Mesenchymal stem cell (in vitro differentiated cells and primary cell): ENCODE results near the gene GAS7.
A peak's percentile ranks its signal among the peaks of the same experiment; 100 is the strongest.

Source experiments
- DNase-seq: peaks from one replicate; pipeline ENCODE4 v3.0.0-alpha.2; 2013
- H2AFZ ChIP-seq: one replicate; pipeline ENCODE4 v1.6.1; 2013; ENCODE audit warnings: low read depth, mild to moderate bottlenecking, control low read depth, inconsistent platforms, low read length, moderate library complexity
- H2AK5ac ChIP-seq: 2 replicates; pipeline ENCODE4 v1.6.1; 2013; ENCODE audit warnings: low read length, moderate library complexity, mild to moderate bottlenecking, inconsistent platforms; ENCODE audit not compliant: severe bottlenecking
- H2BK120ac ChIP-seq: one replicate; pipeline ENCODE4 v1.6.1; 2013; ENCODE audit warnings: low read depth, mild to moderate bottlenecking, inconsistent platforms, low read length, moderate library complexity
- H2BK12ac ChIP-seq, 2 experiments: one replicate each; pipeline ENCODE4 v1.6.1; 2013; ENCODE audit warnings: inconsistent platforms in 2 of 2, low read length in 2 of 2, mild to moderate bottlenecking in 2 of 2, moderate library complexity in 2 of 2, control low read depth in 1 of 2
- H2BK15ac ChIP-seq: one replicate; pipeline ENCODE4 v1.6.1; 2013; ENCODE audit warnings: mild to moderate bottlenecking, low read depth, inconsistent platforms; ENCODE audit not compliant: poor library complexity, severe bottlenecking
- H2BK5ac ChIP-seq: 2 replicates; pipeline ENCODE4 v1.6.1; 2013; ENCODE audit warnings: low read depth, mild to moderate bottlenecking, low read length, control low read depth, inconsistent platforms; ENCODE audit not compliant: poor library complexity, severe bottlenecking
- H3K14ac ChIP-seq, 2 experiments: one replicate each; pipeline ENCODE4 v1.6.1; 2013; ENCODE audit warnings: inconsistent platforms in 2 of 2, low read length in 2 of 2, control low read depth in 1 of 2, mild to moderate bottlenecking in 1 of 2, moderate library complexity in 1 of 2
- H3K18ac ChIP-seq, 2 experiments: one replicate each; pipeline ENCODE4 v1.6.1; 2013; ENCODE audit warnings: inconsistent platforms in 2 of 2, low read length in 2 of 2, control low read depth in 1 of 2, low read depth in 1 of 2, mild to moderate bottlenecking in 1 of 2
- H3K23ac ChIP-seq, 2 experiments: one replicate each; pipeline ENCODE4 v1.6.1; 2013; ENCODE audit warnings: inconsistent platforms in 2 of 2, low read length in 2 of 2, mild to moderate bottlenecking in 2 of 2, moderate library complexity in 2 of 2, control low read depth in 1 of 2
- H3K27ac ChIP-seq: 2 replicates; pipeline ENCODE4 v1.5.1; 2013; ENCODE audit warnings: mild to moderate bottlenecking, moderate library complexity, low read length, control low read depth, inconsistent platforms; ENCODE audit not compliant: poor library complexity, severe bottlenecking
- H3K27me3 ChIP-seq, 2 experiments: 2 replicates each; pipeline versions ENCODE4 v1.6.1 to v1.7.0; 2013; ENCODE audit warnings: low read length in 2 of 2, mild to moderate bottlenecking in 2 of 2, moderate library complexity in 2 of 2, control low read depth in 1 of 2, inconsistent platforms in 1 of 2; ENCODE audit not compliant: control insufficient read depth in 1 of 2, insufficient read depth in 1 of 2
- H3K36me3 ChIP-seq, 2 experiments: 2 replicates each; pipeline versions ENCODE4 v1.6.1 to v1.7.0; 2013; ENCODE audit warnings: low read length in 2 of 2, control low read depth in 1 of 2, inconsistent platforms in 1 of 2, low read depth in 1 of 2, mild to moderate bottlenecking in 1 of 2; ENCODE audit not compliant: insufficient read depth in 2 of 2, control insufficient read depth in 1 of 2
- H3K4ac ChIP-seq, 2 experiments: one replicate each; pipeline ENCODE4 v1.6.1; 2013; ENCODE audit warnings: inconsistent platforms in 2 of 2, low read length in 2 of 2, mild to moderate bottlenecking in 2 of 2, moderate library complexity in 2 of 2, control low read depth in 1 of 2, low read depth in 1 of 2
- H3K4me1 ChIP-seq: 2 replicates; pipeline ENCODE4 v1.6.1; 2013; ENCODE audit warnings: low read depth, low read length, control low read depth; ENCODE audit not compliant: control insufficient read depth, insufficient read depth
- H3K4me2 ChIP-seq: 2 replicates; pipeline ENCODE4 v1.6.1; 2013; ENCODE audit warnings: low read length, mild to moderate bottlenecking, inconsistent platforms; ENCODE audit not compliant: poor library complexity, severe bottlenecking
- H3K4me3 ChIP-seq, 2 experiments: 2 replicates each; pipeline versions ENCODE4 v1.5.1 to v1.7.0; 2013; ENCODE audit warnings: low read length in 2 of 2, mild to moderate bottlenecking in 2 of 2, control low read depth in 1 of 2, low read depth in 1 of 2; ENCODE audit not compliant: insufficient read depth in 1 of 2
- H3K79me1 ChIP-seq: replicated peaks from 2 replicates; pipeline ENCODE4 v1.6.1; 2013; ENCODE audit warnings: mild to moderate bottlenecking, control low read depth, low read length, inconsistent platforms; ENCODE audit not compliant: poor library complexity, severe bottlenecking
- H3K9ac ChIP-seq: 2 replicates; pipeline ENCODE4 v1.7.0; 2013; ENCODE audit warnings: mild to moderate bottlenecking, low read length, moderate library complexity
- H3K9me3 ChIP-seq: 2 replicates; pipeline ENCODE4 v1.7.0; 2013; ENCODE audit warnings: mild to moderate bottlenecking, low read length; ENCODE audit not compliant: control insufficient read depth
- H4K8ac ChIP-seq: one replicate; pipeline ENCODE4 v1.6.1; 2013; ENCODE audit warnings: inconsistent platforms, mild to moderate bottlenecking, low read length, moderate library complexity
- H4K91ac ChIP-seq: one replicate; pipeline ENCODE4 v1.6.1; 2013; ENCODE audit warnings: mild to moderate bottlenecking, low read length, inconsistent platforms
- WGBS: methylation state at CpG from one replicate; pipeline ENCODE4 v1.1.7; 2013; ENCODE audit warnings: mixed read lengths; 5-methylcytosine and 5-hydroxymethylcytosine counted together

Gene GAS7

DNA sequence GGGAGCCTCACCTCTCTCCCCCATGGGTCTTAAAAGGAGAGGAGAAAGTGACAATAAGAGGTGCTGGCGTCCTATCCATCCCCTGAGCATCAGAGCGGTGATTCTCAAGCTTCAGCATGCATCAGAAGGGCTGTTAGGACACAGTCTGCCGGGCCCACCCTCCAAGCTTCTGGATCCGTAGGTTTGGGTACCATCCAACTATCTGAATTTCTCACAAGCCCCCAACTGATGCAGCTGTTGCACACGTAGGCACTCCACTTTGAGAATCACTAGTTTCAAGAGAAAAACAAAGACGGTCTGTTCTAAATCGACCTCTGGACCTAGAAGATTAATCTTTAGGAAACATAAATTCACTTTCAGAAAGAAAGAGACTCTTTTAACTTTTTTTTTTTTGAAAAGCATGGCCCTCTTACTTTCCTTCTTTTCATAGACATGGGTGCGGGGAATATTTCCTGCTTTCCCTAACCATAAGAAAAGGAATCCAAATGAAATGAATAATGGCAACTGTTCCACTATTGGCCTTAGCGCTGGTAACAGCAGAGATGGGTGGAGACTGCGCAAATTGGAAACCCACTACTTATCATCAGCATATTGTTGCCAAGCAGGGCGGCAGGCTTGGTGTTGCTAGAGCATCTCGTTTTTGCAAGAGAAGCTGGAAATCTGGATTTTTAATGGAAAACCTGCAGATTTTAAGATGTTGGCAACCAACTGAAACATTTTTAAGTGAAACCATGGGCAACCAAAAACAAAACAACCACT is 144.4 kb downstream of the GAS7 start:
- Histone ChIP-seq H4K8ac (no peak overlapping the region), H3K79me1 (peaks cover 12% of the 10 kb centered on the region), H3K27ac (no peak overlapping the region), H2AK5ac (no peak overlapping the region), H3K4ac (no peak overlapping the region), H3K18ac (no peak overlapping the region), H2BK15ac (no peak overlapping the region), H3K23ac (no peak overlapping the region), H2BK120ac (no peak overlapping the region), H2AFZ (no peak overlapping the region), H2BK12ac (no peak overlapping the region), H4K91ac (no peak overlapping the region), H3K36me3 (peaks cover 0 to 4% of the 10 kb centered on the region in 2 experiments), H3K4me3 (no peak overlapping the region), H3K9me3 (no peaks in the 10 kb centered on the region), H3K9ac (peak overlapping the region; percentile 57), H3K27me3 (no peaks in the 10 kb centered on the region), H3K4me1 (peaks cover 2% of the 10 kb centered on the region), H3K14ac (no peak overlapping the region), H3K4me2 (no peak overlapping the region), H2BK5ac (no peak overlapping the region)
- no peak for DNase-seq
- 93% methylated on average over 11 of the region's 12 CpGs for WGBS

DNA sequence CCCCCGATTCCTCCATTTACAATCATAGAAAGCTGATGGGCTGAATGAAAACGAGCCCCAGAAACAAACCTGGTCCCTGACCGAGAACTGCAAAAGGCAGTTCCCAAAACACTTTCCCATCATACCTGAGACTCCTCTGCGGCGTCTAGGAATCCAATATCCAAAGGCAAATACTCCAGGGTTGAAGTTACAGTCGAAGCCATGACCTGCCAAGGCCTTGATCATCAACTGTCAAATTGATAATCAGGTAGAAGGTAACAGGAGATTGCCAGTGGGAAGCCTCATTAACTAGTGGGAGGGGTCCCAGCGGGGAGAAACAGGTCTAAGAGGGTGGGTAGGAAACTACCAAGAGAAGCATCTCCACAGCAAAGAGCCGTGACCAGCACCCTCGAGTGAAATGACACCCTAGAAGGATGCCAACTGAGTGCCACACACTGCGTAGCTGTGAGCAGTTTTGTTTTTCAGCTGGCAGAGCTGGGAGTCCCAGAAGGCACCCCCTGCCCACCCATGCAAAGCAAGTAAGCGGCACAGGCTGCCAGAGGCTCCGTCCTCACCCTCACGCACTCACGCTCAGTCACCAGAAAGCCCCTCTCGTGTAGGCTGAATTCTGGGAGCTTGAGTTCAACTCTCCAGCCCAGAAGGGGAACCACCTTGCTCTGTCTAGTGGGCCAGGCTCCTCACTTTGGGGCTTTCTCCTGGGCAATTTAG is 146.1 kb downstream of the GAS7 start:
- Histone ChIP-seq H3K4me3 (no peak overlapping the region), H2BK5ac (no peak overlapping the region), H3K23ac (no peak overlapping the region), H3K4me2 (no peak overlapping the region), H2AK5ac (no peak overlapping the region), H3K9ac (peak overlapping the region; percentile 78), H3K18ac (no peak overlapping the region), H2BK15ac (peak overlapping the region; percentile 85), H3K79me1 (peaks cover 10% of the 10 kb centered on the region), H3K9me3 (no peaks in the 10 kb centered on the region), H2BK120ac (no peak overlapping the region), H3K4me1 (peaks cover 2% of the 10 kb centered on the region), H4K8ac (no peak overlapping the region), H3K27me3 (no peaks in the 10 kb centered on the region), H3K27ac (no peak overlapping the region), H2BK12ac (no peak overlapping the region), H3K14ac (no peak overlapping the region), H4K91ac (no peak overlapping the region), H3K4ac (no peak overlapping the region), H2AFZ (no peak overlapping the region), H3K36me3 (peaks cover 0 to 4% of the 10 kb centered on the region in 2 experiments)
- WGBS: 90% methylated on average over 15 of the region's 15 CpGs
- DNase-seq: no peak

DNA sequence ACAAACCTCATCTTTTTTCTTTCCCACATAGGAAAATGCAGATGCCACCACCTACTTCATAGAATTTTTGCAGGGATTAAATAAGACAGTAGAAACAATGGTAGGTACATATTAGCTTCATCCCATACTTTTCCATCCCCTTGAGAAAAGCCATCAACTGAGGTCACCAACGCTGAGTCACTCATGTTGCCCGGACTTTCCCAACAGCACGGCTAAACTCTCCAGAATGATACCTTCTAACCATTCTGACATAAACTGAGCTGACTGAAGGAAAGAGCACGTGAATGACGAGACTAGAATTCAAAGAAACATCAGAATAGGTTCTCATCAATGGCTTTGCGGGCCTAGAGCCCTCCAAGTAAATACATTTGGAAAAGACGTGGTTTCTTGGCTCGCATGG is 147.3 kb downstream of the GAS7 start:
- H4K8ac ChIP-seq: no peak overlapping the region
- H3K4me1 ChIP-seq: peaks cover 2% of the 10 kb centered on the region
- no peak overlapping the region for H3K27ac ChIP-seq
- WGBS: 61% methylated on average over 8 of the region's 8 CpGs
- H3K9ac ChIP-seq: peak overlapping the region; percentile 78
- no peak overlapping the region for H2BK120ac ChIP-seq
- no peak overlapping the region for H2BK12ac ChIP-seq
- H3K18ac ChIP-seq: peak overlapping the region in 1 of 2 experiments; percentile 5
- H3K27me3 ChIP-seq: no peaks in the 10 kb centered on the region
- no peak overlapping the region for H2AK5ac ChIP-seq
- H3K79me1 ChIP-seq: peaks cover 12% of the 10 kb centered on the region
- no peak overlapping the region for H2BK5ac ChIP-seq
- peak overlapping the region in 1 of 2 experiments; percentile 64 for H3K4me3 ChIP-seq
- no peak overlapping the region for H3K23ac ChIP-seq
- H3K36me3 ChIP-seq: peaks cover 0 to 4% of the 10 kb centered on the region in 2 experiments
- H3K9me3 ChIP-seq: no peaks in the 10 kb centered on the region
- peak; percentile 91 for DNase-seq
- no peak overlapping the region for H2BK15ac ChIP-seq
- H2AFZ ChIP-seq: no peak overlapping the region
- no peak overlapping the region for H3K14ac ChIP-seq
- no peak overlapping the region for H3K4ac ChIP-seq
- H4K91ac ChIP-seq: no peak overlapping the region
- H3K4me2 ChIP-seq: no peak overlapping the region

DNA sequence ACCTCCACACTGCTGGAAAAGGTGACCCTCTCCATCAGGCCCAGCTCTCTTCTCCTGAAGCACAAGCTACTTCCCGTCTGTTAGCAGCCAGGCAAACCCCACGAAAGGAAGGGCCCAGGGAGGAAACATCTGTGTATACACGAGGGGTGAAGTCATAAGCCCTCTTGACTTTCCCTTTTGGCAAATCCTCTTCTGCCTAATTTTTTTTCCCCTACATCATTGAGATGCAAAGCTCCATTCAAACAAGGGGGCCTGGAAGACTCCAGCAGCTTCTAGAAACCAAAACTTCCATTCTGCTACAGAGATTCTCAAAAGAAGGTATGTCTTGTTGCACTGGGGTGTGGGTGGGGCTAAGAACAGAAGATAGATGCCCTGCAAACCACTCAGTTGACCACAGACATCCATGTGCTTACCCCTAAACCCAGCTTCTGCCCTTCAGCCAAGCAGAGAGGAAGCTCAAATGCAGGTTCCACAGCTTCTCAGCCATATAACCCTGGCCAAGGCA is 147.8 kb downstream of the GAS7 start:
- Histone ChIP-seq H3K36me3 (peaks cover 0 to 4% of the 10 kb centered on the region in 2 experiments), H3K4me3 (peak overlapping the region in 1 of 2 experiments; percentile 64), H3K9me3 (no peaks in the 10 kb centered on the region), H3K23ac (no peak overlapping the region), H3K4ac (peak overlapping the region; percentile 8 to 10), H2BK120ac (no peak overlapping the region), H2BK5ac (no peak overlapping the region), H2AK5ac (no peak overlapping the region), H2BK15ac (no peak overlapping the region), H3K14ac (peak overlapping the region in 1 of 2 experiments; percentile 98), H3K27me3 (no peaks in the 10 kb centered on the region), H2AFZ (no peak overlapping the region), H3K79me1 (peaks cover 12% of the 10 kb centered on the region), H2BK12ac (peak overlapping the region in 1 of 2 experiments; percentile 95), H4K91ac (no peak overlapping the region), H3K9ac (peak overlapping the region; percentile 78), H3K4me1 (peaks cover 2% of the 10 kb centered on the region), H3K4me2 (no peak overlapping the region), H4K8ac (no peak overlapping the region), H3K27ac (no peak overlapping the region), H3K18ac (peak overlapping the region in 1 of 2 experiments; percentile 31)
- WGBS: 13% methylated on average over 3 of the region's 3 CpGs
- DNase-seq: peak; percentile 84
